Measurements from ENCODE around the gene SORBS1.

- TF ChIP-seq CTCF (IDR thresholded peaks at IDR 0.05) = no peak
- TF ChIP-seq POLR2A (IDR thresholded peaks at IDR 0.05) = no peak
- TF ChIP-seq EP300 (IDR thresholded peaks at IDR 0.05) = no peak
Measured at GRCh38 chr10:95389982-95390381, 171.2 kb downstream of the SORBS1 start.
